Right hindlimb (tissue), 1 donor: ENCODE measurements around the gene NLRP14.

Experiments used
- DNase-seq: peaks from one replicate; pipeline ENCODE4 v3.0.0-alpha.2; 2018

The NLRP14 gene

GRCh38 chr11:7056828-7057513 is 36.7 kb downstream of the NLRP14 start:
- DNase-seq, result no peak

DNA sequence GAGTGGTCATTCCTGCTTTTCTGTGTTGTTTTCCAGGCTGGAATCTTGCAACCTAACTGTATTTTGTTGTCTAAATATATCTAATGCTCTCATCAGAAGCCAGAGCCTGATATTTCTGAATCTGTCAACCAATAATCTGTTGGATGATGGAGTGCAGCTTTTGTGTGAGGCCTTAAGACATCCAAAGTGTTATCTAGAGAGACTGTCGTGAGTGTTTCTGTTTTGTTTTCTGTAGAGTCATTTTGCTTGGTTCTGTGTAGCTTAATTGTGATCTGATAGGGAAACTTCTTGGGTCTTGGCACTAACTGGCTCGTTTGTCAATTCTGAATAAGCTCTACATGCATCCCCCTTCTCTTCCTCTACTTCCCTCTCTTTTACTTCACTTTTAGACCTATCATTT is 37.4 kb downstream of the NLRP14 start:
- DNase-seq, result no peak

DNA sequence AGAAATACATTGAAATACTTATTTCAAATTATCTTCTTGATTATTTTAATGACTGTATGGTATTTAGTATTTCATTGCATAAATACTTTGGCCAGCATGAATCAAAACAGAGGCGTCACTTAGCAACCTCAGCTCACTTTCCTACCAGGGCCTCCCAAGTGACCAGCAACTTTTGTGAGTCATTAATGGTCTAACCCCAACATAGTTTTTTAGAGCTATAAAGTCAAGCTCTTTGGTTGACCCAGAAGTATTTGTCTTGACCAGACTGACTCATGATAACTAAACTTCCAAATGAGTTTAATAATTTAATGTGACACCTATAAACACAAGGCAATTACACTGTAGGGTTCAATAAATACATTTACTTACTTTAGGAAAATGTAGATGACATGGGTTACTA is 40.6 kb downstream of the NLRP14 start:
- DNase-seq, result no peak

GRCh38 chr11:7062534-7062933 is 42.3 kb downstream of the NLRP14 start:
- no peak for DNase-seq

- DNase-seq, result no peak
Observed at GRCh38 chr11:7072401-7073028, 52.2 kb downstream of the NLRP14 start.

- DNase-seq, result no peak
Observed at GRCh38 chr11:7077101-7077500, 56.8 kb downstream of the NLRP14 start.

DNA sequence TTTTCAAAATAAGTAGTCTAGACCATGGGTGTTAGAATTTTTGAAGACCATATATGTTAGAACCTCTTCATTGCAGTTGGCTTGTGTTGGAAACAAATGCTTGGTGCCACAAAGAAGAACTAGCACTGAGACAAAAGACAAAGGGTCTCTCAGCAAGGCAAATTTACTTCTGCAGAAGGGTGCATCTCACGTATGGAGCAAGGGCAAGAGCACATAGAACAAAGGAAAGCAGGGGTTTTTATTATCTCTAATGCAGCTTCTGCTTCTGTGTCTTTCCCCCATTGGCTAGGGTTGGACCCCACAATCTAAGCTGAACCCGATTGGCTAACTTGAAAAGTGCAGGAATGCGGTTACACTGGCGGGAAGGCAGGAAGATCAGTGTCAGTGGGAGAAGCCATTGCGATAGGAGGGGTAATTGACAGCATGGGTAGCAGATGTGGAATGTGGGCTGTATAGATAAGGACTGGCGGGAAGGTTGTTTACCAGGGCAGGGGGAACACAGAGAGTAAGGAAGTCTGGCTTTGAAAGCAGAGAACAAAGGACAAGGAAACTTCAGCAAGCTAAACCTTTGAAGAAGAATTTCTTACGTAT is 59.4 kb downstream of the NLRP14 start:
- DNase-seq, result no peak

GRCh38 chr11:7080900-7081299 is 60.6 kb downstream of the NLRP14 start:
- no peak for DNase-seq

- DNase-seq, result no peak
Observed at GRCh38 chr11:7081441-7081840, 61.2 kb downstream of the NLRP14 start.

GRCh38 chr11:7088921-7089320 is 68.6 kb downstream of the NLRP14 start, which contains the start of gene RBMXL2:
TSS of gene RBMXL2 (plus strand) at chr11:7088998. CDS start at chr11:7089121, 123 bp downstream.
- DNase-seq, result no peak

DNA sequence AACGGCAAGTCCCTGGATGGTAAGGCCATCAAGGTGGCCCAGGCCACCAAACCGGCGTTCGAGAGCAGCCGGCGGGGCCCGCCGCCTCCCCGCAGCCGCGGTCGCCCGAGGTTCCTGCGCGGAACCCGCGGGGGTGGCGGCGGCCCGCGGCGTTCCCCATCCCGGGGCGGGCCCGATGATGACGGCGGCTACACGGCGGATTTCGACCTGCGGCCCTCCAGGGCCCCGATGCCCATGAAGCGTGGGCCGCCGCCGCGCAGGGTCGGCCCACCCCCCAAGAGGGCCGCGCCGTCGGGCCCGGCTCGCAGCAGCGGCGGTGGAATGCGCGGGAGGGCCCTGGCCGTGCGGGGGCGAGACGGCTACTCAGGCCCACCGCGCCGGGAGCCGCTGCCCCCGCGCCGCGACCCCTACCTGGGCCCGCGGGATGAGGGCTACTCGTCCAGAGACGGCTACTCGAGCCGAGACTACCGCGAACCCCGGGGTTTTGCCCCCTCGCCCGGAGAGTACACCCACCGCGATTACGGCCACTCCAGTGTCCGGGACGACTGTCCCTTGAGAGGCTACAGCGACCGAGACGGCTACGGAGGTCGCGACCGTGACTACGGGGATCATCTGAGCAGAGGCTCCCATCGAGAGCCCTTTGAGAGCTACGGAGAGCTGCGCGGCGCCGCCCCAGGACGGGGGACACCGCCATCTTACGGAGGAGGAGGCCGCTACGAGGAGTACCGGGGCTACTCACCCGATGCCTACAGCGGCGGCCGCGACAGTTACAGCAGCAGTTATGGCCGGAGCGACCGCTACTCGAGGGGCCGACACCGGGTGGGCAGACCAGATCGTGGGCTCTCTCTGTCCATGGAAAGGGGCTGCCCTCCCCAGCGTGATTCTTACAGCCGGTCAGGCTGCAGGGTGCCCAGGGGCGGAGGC is 69.3 kb downstream of the NLRP14 start:
- DNase-seq, result no peak

DNA sequence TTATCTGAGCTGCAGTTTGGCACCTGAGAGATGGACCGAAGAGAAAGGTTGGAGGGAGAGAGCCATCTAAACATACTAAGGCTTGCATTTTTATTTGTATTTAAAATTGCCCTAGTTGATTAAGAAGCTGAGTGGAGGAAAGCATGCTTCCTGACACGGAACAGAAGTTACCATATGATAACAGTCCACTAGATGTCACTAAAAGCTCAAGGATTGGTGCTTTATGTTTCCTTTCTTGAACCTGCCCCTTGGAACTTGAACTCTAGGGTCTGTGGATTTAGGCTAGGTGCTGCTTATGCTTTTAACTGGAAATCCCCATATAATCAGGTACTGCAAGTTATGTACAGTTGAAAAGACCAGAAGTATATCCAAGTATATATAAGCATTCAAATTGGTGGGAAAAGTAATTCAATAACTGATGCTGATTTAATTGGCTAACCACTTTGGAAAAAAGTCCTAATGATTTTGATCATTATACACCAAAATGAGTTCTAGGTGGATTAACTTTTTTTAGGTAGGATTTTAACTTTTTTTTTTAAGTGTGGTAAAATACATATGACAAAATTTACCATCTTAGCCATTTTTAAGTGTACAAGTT is 78.1 kb downstream of the NLRP14 start:
- no peak for DNase-seq

DNA sequence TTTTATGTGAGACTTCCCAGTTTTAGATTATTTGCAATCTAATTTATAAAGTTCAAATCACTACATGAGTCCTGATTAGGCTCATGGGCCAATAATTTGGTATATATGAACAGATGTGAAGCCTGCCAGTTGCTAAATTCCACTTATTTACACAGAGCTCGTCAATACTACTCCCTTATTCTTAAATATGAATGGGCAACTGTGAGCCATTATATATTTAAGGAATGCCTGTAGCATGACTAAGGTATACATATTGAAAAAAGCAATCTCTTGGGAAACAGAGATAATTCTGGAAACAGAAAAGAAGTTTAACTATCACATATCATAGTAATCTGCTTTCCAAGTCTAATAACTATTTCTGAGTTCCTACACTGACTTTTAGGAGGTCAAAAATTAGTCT is 95.5 kb downstream of the NLRP14 start:
- no peak for DNase-seq

DNA sequence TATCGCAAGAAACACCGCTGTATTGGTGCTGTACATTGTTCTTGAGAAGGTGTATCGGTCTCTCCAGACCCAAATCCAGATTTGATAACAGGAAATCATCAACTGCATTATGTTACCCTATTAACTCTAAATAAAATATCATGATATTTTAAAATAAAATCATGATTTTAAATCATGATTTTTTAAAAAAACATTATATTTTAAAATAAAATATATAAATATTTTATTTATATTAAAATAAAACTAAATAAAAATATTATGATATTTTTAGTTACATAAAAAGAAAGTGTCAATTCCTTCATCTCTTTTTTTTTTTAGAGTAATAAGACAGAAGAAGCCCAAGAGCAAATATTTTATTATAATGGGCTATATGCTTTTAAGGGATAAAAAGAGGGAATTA is 96.1 kb downstream of the NLRP14 start:
- no peak for DNase-seq
